ENCODE measurements around the gene WDTC1.

Gene WDTC1

GRCh38 chr1:27333717-27334279 is 99.4 kb downstream of the WDTC1 start:
- no peak for DNase-seq (ENCODE audit: low read depth in 1 of 2, low spot score in 1 of 2)

DNA sequence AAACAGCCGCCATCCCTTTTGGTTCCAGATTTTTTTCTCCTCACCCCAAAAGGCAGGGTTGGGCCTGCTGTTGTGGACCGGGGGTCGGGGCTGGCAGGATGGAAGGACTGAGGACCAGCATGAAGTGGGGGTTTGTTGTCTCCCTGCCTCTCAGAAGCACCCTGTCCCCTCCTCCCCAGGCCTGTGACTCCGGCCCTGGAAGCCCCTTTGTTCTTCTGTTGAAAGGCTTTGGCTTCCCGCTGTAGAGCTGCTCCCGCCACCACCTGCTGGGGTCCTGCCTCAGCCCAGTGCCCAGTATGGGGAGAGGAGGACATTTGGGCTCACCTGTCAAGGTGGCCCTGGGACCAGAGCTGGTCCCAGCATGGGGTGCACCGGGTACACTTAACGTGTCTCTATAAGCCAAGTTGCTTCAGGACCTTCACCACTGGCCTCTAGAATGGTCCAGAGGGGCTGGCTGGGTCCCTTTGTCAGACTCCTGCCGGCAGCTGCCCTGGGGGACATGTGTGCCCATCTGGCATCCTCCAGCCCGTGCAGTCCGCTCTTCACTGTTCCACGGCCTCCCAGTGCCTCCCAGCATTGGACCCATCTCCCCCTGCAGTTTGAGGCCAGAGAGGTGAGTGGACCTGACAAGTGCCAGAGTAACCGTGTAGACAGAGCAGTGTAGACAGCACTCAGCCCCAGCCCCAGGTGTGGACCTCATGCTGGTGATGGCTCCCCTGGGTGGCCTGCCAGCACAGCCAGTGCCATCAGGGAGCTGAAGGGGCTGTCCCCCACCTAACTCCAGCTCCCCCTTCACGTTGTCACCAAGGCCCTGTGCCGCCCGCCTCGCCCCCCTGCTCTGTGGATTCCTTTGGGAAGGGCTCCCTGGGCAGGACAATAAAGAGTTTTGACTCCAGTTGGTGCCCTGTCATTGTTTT is 101.3 kb downstream of the WDTC1 start:
- DNase-seq (ENCODE audit: low read depth in 1 of 2, low spot score in 1 of 2) = no peak

- no peak for DNase-seq (ENCODE audit: low read depth in 1 of 2, low spot score in 1 of 2)
These were observed 102.3 kb downstream of the WDTC1 start for GRCh38 chr1:27336756-27337155.

- DNase-seq (ENCODE audit: low read depth in 1 of 2, low spot score in 1 of 2) = no peak
These were observed 104.3 kb downstream of the WDTC1 start for GRCh38 chr1:27338751-27339150.

DNA sequence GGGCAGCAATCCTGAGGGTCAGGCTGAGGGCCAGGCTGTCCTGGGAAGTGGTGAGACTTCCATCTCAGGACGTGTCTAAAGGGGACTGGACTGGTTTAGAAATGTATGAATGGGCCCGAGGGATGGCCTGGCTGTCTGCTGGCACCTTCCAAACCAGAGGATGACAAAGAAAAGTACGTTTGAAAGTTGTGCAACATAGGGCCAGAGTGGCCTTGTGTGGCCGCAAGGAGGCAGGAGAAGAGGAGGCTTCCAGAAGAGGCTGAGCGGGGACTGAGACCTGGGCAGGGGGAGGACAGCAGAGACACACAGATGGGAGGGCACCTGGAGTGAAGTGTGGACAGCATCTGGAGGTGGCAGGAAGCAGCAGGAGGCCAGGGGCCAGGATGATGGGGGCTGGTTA is 104.8 kb downstream of the WDTC1 start:
- no peak for DNase-seq (ENCODE audit: low read depth in 1 of 2, low spot score in 1 of 2)

DNA sequence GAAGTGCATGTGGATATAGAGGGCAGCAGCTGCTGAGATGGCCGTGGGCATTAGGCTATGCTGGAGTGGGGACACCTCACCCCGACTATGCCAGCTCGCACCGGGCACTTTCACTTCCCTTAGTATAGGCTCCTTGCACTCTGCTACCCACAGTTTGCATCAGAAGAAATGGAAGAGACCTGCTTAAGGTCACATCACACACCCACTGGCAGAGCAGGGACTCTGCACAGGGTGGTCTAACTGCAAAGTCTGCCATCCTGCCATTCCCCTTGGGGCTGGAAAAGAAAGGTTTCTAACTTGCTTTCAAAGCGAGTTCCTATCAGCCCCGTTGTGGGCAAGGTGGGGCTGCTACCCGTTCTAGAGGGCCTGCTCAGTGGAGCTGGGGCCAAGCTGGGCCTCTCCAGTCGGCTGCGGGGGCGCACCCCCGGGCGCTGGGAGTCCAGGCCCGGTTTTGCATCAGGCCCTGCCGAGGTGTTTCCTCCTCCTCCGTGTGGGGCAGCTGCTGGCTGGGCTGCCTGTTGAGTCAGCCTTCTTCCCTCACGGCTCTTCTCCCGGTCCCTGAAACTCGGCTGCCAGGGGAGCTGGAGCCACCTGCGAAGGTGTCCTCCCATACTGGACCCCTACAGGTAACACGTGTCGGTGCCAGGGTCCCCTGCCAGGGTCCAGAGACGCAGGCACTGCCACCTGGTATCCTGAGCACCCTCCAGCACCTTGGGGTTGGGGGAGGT is 107.3 kb downstream of the WDTC1 start, which contains the start of gene SYTL1:
Gene SYTL1, plus strand, starts transcription at position 498 of the 728 bp plus-strand sequence. CDS start 3,313 bp downstream, outside the sequence.
- no peak for DNase-seq (ENCODE audit: low read depth in 1 of 2, low spot score in 1 of 2)

DNA sequence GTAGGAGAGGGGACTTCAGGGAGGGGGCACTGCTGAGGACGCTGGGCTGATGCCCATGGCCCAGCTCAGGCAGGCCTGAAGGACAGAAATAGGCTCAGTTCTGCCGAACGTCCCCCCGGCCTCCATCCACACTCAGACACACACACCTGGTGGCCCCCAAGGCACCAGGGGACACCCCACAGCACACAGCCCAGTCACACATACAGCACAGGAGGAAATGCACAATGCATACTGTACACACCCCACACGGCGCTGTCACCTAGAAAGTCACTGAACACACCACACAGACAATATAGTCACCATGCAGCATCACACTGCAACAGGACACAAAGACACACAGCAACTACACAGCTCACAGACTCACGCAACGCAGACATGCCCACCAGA is 108.0 kb downstream of the WDTC1 start:
- no peak for DNase-seq (ENCODE audit: low read depth in 1 of 2, low spot score in 1 of 2)

GRCh38 chr1:27342778-27343638 is 108.6 kb downstream of the WDTC1 start:
- DNase-seq (ENCODE audit: low read depth in 1 of 2, low spot score in 1 of 2) = peak in 1 of 2 donors; percentile 49

- DNase-seq (ENCODE audit: low read depth in 1 of 2, low spot score in 1 of 2) = no peak
These were observed 109.2 kb downstream of the WDTC1 start for GRCh38 chr1:27343639-27344025.

DNA sequence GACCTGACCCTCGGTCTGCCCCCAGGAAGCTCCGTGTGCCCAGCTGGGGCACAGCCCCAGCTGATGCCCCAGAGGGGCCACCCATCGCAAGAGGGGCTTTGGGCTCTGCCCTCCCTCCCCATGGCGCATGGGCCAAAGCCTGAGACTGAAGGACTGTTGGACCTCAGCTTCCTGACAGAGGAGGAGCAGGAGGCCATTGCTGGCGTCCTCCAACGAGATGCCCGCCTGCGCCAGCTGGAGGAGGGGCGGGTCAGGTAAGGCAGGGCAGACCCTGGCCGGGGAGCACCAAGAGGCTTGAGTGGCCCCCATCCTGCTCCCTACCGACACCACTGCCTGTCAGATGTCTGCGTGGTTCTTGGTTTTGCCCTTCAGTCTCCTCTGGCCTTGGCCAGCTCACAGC is 110.8 kb downstream of the WDTC1 start:
- DNase-seq (ENCODE audit: low read depth in 1 of 2, low spot score in 1 of 2) = no peak

GRCh38 chr1:27346357-27346756 is 111.9 kb downstream of the WDTC1 start:
- DNase-seq (ENCODE audit: low read depth in 1 of 2, low spot score in 1 of 2) = no peak

DNA sequence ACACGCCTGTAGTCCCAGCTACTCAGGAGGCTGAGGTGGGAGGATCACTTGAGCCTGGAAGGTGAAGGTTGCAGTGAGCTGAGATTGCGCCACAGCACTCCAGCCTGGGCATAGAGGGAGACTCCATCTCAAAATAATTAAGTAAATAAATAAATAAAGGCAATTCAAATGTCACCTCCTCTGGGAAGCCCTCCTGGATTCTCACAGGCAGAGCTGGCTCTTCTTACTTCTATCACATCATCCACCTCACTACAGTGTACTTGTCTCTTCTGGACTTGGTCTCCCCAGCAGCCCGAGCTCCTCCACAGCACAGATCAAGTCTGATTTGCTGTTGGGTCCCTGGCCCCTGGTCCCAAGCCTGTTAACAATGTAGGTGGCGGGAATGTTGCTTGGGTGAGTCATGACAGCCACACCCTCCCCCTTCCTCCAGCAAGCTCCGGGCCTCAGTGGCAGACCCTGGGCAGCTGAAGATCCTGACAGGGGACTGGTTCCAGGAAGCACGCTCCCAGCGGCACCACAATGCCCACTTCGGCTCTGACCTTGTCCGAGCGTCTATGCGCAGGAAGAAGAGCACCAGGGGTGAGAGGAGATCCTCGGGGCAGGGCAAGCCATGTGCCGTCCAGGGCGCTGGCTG is 112.7 kb downstream of the WDTC1 start:
- DNase-seq (ENCODE audit: low read depth in 1 of 2, low spot score in 1 of 2) = no peak

DNA sequence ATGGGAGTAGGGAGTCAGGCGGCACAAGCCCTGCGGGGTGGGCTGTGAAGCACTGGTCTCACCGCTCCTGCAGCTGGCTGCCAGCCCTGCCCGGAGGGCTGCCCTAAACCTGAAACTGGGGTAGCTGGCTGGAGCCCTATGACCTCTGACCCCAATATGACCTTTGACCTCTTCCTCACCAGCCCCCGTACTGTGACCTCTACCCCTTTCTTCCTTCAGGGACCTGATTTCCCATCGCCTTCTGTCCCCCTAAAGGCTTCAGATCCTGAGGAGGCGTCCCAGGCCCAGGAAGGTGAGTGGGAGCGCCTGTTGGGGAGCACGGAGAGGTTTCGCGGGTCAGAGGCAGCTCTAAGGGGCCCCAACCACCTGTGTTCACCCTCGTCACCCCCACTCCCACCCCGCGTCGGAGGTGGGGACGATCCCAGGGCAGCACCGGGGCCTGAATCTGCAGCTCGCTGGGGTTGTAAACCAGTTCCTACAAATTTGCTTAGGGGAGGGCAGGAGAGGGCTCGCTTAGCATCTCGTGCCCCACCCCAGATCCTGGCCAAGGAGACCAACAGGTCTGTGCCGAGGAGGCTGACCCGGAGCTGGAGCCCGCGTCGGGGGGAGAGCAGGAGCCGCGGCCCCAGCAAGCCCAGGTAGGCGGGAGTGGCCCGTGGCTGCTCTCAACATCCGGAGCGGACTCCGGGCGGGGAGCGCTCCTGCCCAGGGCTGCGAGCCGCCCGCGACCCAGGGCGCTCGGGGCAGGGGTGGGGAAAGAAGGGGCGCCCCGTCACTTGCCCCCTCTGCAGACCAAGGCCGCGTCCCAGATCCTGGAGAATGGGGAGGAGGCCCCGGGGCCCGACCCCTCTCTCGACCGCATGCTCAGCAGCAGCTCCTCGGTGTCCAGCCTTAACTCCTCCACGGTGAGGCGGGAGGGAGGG is 114.7 kb downstream of the WDTC1 start:
- DNase-seq (ENCODE audit: low read depth in 1 of 2, low spot score in 1 of 2) = no peak

DNA sequence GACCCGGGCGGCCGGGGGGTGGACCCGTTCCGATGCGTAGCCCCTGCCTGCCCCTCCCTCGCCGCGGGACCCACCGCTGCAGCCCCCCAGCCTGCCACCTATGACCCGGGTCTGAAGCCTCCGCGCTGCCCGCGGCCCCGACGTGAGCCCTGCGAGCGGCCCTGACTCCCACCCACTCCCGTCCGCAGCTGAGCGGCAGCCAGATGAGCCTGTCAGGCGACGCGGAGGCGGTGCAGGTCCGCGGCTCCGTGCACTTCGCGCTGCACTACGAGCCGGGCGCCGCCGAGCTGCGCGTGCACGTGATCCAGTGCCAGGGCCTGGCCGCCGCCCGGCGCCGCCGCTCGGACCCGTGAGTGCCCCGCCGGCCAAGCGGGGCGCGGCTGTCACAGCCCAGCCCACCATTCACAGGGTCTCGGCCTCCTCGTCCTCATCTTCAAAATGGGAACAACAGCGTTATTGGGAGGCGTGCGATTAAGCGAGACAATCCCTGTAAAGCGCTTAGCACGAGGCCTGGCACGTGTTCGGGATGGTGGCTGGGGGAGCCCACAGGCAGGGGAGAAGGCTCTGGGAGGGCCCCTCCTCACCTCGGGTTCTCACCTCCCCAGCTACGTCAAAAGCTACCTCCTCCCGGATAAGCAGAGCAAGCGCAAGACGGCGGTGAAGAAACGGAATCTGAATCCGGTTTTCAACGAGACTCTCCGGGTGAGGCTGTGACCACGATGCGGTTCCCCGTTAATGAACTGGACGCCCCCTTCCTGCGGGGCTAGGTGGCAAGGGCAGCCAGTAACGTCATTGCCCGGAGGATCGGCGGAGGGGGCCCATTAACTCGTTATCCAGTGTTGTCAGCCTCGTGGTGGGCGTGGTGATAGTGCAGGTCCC is 115.6 kb downstream of the WDTC1 start:
- DNase-seq (ENCODE audit: low read depth in 1 of 2, low spot score in 1 of 2) = no peak

GRCh38 chr1:27350663-27351540 is 116.5 kb downstream of the WDTC1 start:
- no peak for DNase-seq (ENCODE audit: low read depth in 1 of 2, low spot score in 1 of 2)

DNA sequence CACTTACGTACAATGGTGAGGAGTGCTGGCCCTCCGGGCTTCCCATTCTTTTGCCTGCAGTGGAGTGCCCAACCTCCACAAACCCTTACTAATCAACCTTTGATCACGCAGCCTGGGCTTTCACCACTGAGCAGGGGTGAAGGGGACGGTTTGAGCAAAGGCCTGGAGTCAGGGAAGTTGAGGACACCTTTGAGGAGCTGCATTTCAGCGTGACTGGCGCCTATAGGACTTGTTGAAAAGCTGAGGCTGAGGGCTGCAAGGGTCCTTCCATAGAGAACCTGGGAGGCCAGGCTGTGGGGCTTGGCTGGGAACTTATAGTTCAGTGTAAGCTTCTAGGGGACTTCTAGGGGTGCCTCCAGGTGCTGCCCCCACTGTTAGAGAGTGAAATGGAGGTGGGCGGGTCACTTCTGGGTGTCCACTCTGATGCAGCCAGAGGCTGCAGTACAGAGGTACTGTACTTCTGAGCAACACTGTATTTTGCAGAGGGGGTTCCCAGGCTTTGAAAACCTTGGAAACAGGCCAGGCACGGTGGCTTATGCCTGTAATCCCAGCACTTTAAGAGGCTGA is 117.2 kb downstream of the WDTC1 start:
- no peak for DNase-seq (ENCODE audit: low read depth in 1 of 2, low spot score in 1 of 2)

- DNase-seq (ENCODE audit: low read depth in 1 of 2, low spot score in 1 of 2) = no peak
These were observed 118.7 kb downstream of the WDTC1 start for GRCh38 chr1:27353166-27353565.
